GM12878 (cell line): ENCODE results near the gene FNDC3B. TPM values are rescaled to one million over a fixed set of nuclear protein-coding genes. Genes with fewer than 3 reads are reported as not detected.

ENCODE experiments used
- ATAC-seq: fragments of 200-7000 bp; cut with Tn5 transposase; 3 replicates; pipeline ENCODE4 v1.9.1; 2020; ENCODE audit warnings: mild to moderate bottlenecking, moderate library complexity
- BruUV-seq: library from RNA; stranded (reverse); fragments of 400-500 nt; replicated peaks from 2 replicates; lab custom pipeline; 2021; lab: Mats Ljungman, UMichigan
- CTCF ChIA-PET: fragments of 300-600 bp; sonication (Branson Sonifier 250); formaldehyde crosslinking; extraction: SDS; loops from one replicate; lab custom pipeline; 2021; ENCODE audit warnings: inconsistent platforms; lab: Yijun Ruan, JAX
- POLR2A ChIA-PET: fragments of 350-600 bp; formaldehyde crosslinking; extraction: SDS; loops from one replicate; lab custom pipeline; 2021; ENCODE audit warnings: inconsistent platforms; lab: Charles Lee
- RAD21 ChIA-PET: fragments of 300-600 bp; sonication (Branson Sonifier 250); formaldehyde crosslinking; loops from one replicate; lab custom pipeline; 2023; ENCODE audit warnings: antibody characterized with exemption; ENCODE audit not compliant: unreplicated experiment; lab: Charles Lee
- SMC1A ChIA-PET: fragments of 300-600 bp; sonication (Branson Sonifier 250); formaldehyde crosslinking; loops from one replicate; lab custom pipeline; 2023; ENCODE audit not compliant: unreplicated experiment, uncharacterized antibody; lab: Charles Lee
- DNase-seq: peaks from one replicate; pipeline ENCODE4 v3.0.0-alpha.2; 2011; ENCODE audit warnings: low read depth, low spot score
- FAIRE-seq: peaks from 3 replicates; lab custom pipeline; 2011; peaks lifted over from hg19 to GRCh38; lab: Jason Lieb, UNC
- H2AFZ ChIP-seq: 2 replicates; pipeline ENCODE4 v1.6.0; 2011; ENCODE audit warnings: low read depth, low read length, control low read depth; ENCODE audit not compliant: control insufficient read depth
- H3K27ac ChIP-seq: 2 replicates; pipeline ENCODE4 v1.5.1; 2011; ENCODE audit warnings: control low read depth; ENCODE audit not compliant: control insufficient read depth, insufficient read depth
- H3K27me3 ChIP-seq, 2 experiments: replicated peaks in 1 of 2; 2 replicates each; pipeline versions ENCODE4 v1.6.0 to v1.6.1; 2011; ENCODE audit warnings: low read length in 1 of 2; ENCODE audit not compliant: control insufficient read depth in 2 of 2, insufficient read depth in 2 of 2
- H3K36me3 ChIP-seq, 2 experiments: 2 replicates each; pipeline ENCODE4 v1.5.1; 2011; ENCODE audit warnings: low read length in 1 of 2; ENCODE audit not compliant: control insufficient read depth in 2 of 2, insufficient read depth in 2 of 2
- H3K4me1 ChIP-seq: 2 replicates; pipeline ENCODE4 v1.6.1; 2011; ENCODE audit warnings: mild to moderate bottlenecking, low read length, moderate library complexity, mixed read lengths; ENCODE audit not compliant: control insufficient read depth, insufficient read depth
- H3K4me2 ChIP-seq: 2 replicates; pipeline ENCODE4 v1.6.0; 2011; ENCODE audit warnings: control low read depth; ENCODE audit not compliant: control insufficient read depth, insufficient read depth
- H3K4me3 ChIP-seq: fragments of 200-600 bp; sonication (generic); 2 replicates; pipeline ENCODE4 v1.5.1; 2016
- H3K79me2 ChIP-seq: 2 replicates; pipeline ENCODE4 v1.6.0; 2011; ENCODE audit warnings: low read length; ENCODE audit not compliant: control insufficient read depth, insufficient read depth
- H3K9ac ChIP-seq: 2 replicates; pipeline ENCODE4 v1.8.0; 2011; ENCODE audit warnings: low read length, control low read depth, mixed read lengths; ENCODE audit not compliant: control insufficient read depth, insufficient read depth
- H3K9me3 ChIP-seq: replicated peaks from 3 replicates; pipeline ENCODE4 v1.5.1; 2011; ENCODE audit warnings: mild to moderate bottlenecking, low read length; ENCODE audit not compliant: control insufficient read depth, insufficient read depth
- H4K20me1 ChIP-seq: 2 replicates; pipeline ENCODE4 v1.6.0; 2011; ENCODE audit not compliant: control insufficient read depth, insufficient read depth
- CHD2 ChIP-seq: IDR thresholded peaks from 2 replicates; pipeline ENCODE4 v1.6.1; 2011; ENCODE audit warnings: low read depth, low read length, improper control_type of control experiment, borderline replicate concordance
- EGR1 ChIP-seq, 2 experiments: IDR thresholded peaks; 1 replicate in 1 of 2; 2 replicates in 1 of 2; pipeline ENCODE4 v1.6.1; 2011 to 2012; ENCODE audit warnings: low read depth in 2 of 2, low read length in 2 of 2, borderline replicate concordance in 1 of 2, mild to moderate bottlenecking in 1 of 2, moderate library complexity in 1 of 2
- FOXK2 ChIP-seq: fragments of 450-650 bp; IDR thresholded peaks from 2 replicates; pipeline ENCODE4 v1.6.1; 2017; ENCODE audit warnings: mild to moderate bottlenecking, moderate library complexity
- GATAD2B ChIP-seq: fragments of 450-650 bp; conservative IDR thresholded peaks from 2 replicates; pipeline ENCODE4 v1.6.1; 2017; ENCODE audit warnings: low read depth, mild to moderate bottlenecking, moderate library complexity
- HDAC6 ChIP-seq: fragments of 200-600 bp; sonication (generic); IDR thresholded peaks from one replicate; pipeline ENCODE4 v1.8.0; 2017; ENCODE audit warnings: antibody characterized with exemption; ENCODE audit not compliant: unreplicated experiment
- KAT2A ChIP-seq: conservative IDR thresholded peaks from 2 replicates; pipeline ENCODE4 v1.6.1; 2011; ENCODE audit warnings: low read depth, low read length; ENCODE audit not compliant: control insufficient read depth
- KLF5 ChIP-seq: fragments of 450-650 bp; IDR thresholded peaks from 2 replicates; pipeline ENCODE4 v1.6.1; 2014; ENCODE audit warnings: mild to moderate bottlenecking; ENCODE audit not compliant: partially characterized antibody
- MEF2B ChIP-seq: fragments of 450-650 bp; IDR thresholded peaks from 2 replicates; pipeline ENCODE4 v1.6.1; 2018; ENCODE audit warnings: mild to moderate bottlenecking, moderate library complexity; ENCODE audit not compliant: partially characterized antibody, poor library complexity, severe bottlenecking
- MYB ChIP-seq: fragments of 150-350 bp; IDR thresholded peaks from 2 replicates; pipeline ENCODE4 v1.6.1; 2014; ENCODE audit warnings: mild to moderate bottlenecking, low read depth, low read length, borderline replicate concordance
- MYC ChIP-seq: IDR thresholded peaks from 2 replicates; pipeline ENCODE4 v1.6.1; 2011; ENCODE audit warnings: mild to moderate bottlenecking, low read length, moderate library complexity, inconsistent platforms; ENCODE audit not compliant: insufficient read depth, insufficient replicate concordance, insufficient read length, severe bottlenecking
- NFXL1 ChIP-seq: fragments of 450-650 bp; IDR thresholded peaks from 2 replicates; pipeline ENCODE4 v1.6.1; 2017; ENCODE audit warnings: antibody characterized with exemption, mild to moderate bottlenecking, borderline replicate concordance
- NFYB ChIP-seq: IDR thresholded peaks from 2 replicates; pipeline ENCODE4 v1.6.1; 2011; ENCODE audit warnings: low read depth, mild to moderate bottlenecking, low read length, improper control_type of control experiment, moderate library complexity; ENCODE audit not compliant: insufficient read depth
- SMAD5 ChIP-seq: IDR thresholded peaks from 2 replicates; pipeline ENCODE4 v1.6.1; 2016; ENCODE audit warnings: antibody characterized with exemption, low read depth
- SRF ChIP-seq, 2 experiments: IDR thresholded peaks; 2 replicates each; pipeline ENCODE4 v1.6.1; 2011; ENCODE audit warnings: low read depth in 2 of 2, low read length in 2 of 2, mild to moderate bottlenecking in 1 of 2, moderate library complexity in 1 of 2
- STAT1 ChIP-seq: fragments of 450-650 bp; conservative IDR thresholded peaks from 2 replicates; pipeline ENCODE4 v1.6.1; 2014; ENCODE audit warnings: antibody characterized with exemption, mild to moderate bottlenecking
- ZBED1 ChIP-seq: IDR thresholded peaks from 2 replicates; pipeline ENCODE4 v1.6.1; 2016; ENCODE audit warnings: borderline replicate concordance
- ZNF207 ChIP-seq: fragments of 450-650 bp; IDR thresholded peaks from 2 replicates; pipeline ENCODE4 v1.6.1; 2014; ENCODE audit warnings: antibody characterized with exemption, mild to moderate bottlenecking, borderline replicate concordance
- WGBS: methylation state at CpG from one replicate; pipeline ENCODE4 v1.1.6; 2016; ENCODE audit warnings: low lambda C conversion rate; ENCODE audit not compliant: insufficient replicate concordance, insufficient coverage; ENCODE audit errors: missing lambda C conversion rate; 5-methylcytosine and 5-hydroxymethylcytosine counted together
- in situ Hi-C: fragments of 300-500 bp; cut with MboI; formaldehyde crosslinking; loops from 9 replicates; pipeline ENCODE4 v1.14.3; 2018; ENCODE audit warnings: mixed read lengths
- intact Hi-C: fragments of 100-400 bp; cut with micrococcal nuclease; formaldehyde crosslinking; loops from one replicate; pipeline ENCODE4 v1.14.2; 2022; ENCODE audit not compliant: unreplicated experiment
- polyA plus RNA-seq, 11 experiments: library from polyadenylated mRNA; depleted of rRNA in 4 of 11; unstranded in 6 of 11; stranded (reverse) in 5 of 11; fragments of >200 nt; fragmentation: Nextera tagmentation in 4 of 11; fragmentation: Illumina TruSeq in 1 of 11; extraction: Ambion mirVana in 4 of 11; extraction: Trizol in 1 of 11; gene quantifications; 1 replicate in 1 of 11; 2 replicates in 10 of 11; pipeline versions ENCODE4 v1.2.1 to v1.2.3, GENCODE V29; 2011 to 2016; ENCODE audit warnings: inconsistent platforms in 2 of 11, missing spikeins in 2 of 11, low read depth in 1 of 11
- total RNA-seq, 4 experiments: library from RNA; depleted of rRNA in 3 of 4; stranded (reverse); fragments of >200 nt in 3 of 4; fragmentation: Illumina TruSeq in 1 of 4; extraction: Trizol in 1 of 4; gene quantifications; 2 replicates each; pipeline versions ENCODE4 v1.2.1 to v1.2.3, GENCODE V29; 2013 to 2021
- TF ChIP-seq, protein P1 (sequence below): fragments of 450-650 bp; IDR thresholded peaks from 2 replicates; pipeline ENCODE4 v1.6.1; 2018; ENCODE audit warnings: borderline replicate concordance, mild to moderate bottlenecking; ENCODE audit not compliant: partially characterized antibody

The FNDC3B gene
- total and polyA plus RNA-seq, 10 of the 15 experiments (the other 5 are each of a cell fraction or from before 2014, with no cell fraction given): 7.9 to 35.0 (median 18.5) TPM

GRCh38 chr3:172031996-172032395 lies 7.4 kb upstream of the FNDC3B start:
- H3K4me1 ChIP-seq: peaks cover 15% of the 10 kb centered on the region
- TF ChIP-seq STAT1 (no peak), KAT2A (no peak), MYC (no peak), SRF (IDR thresholded peaks at IDR 0.05; ENCODE audit: low read depth in 2 of 2, low read length in 2 of 2) (no peak), KLF5 (no peak), CHD2 (no peak), HDAC6 (no peak), ZNF207 (no peak), FOXK2 (no peak), EGR1 (IDR thresholded peaks at IDR 0.05; ENCODE audit: borderline replicate concordance in 1 of 2, low read depth in 2 of 2, low read length in 2 of 2) (no peak), NFYB (no peak), NFXL1 (no peak), GATAD2B (no peak), MEF2B (no peak), SMAD5 (no peak), ZBED1 (no peak), MYB (no peak)
- TF ChIP-seq, protein P1, sequence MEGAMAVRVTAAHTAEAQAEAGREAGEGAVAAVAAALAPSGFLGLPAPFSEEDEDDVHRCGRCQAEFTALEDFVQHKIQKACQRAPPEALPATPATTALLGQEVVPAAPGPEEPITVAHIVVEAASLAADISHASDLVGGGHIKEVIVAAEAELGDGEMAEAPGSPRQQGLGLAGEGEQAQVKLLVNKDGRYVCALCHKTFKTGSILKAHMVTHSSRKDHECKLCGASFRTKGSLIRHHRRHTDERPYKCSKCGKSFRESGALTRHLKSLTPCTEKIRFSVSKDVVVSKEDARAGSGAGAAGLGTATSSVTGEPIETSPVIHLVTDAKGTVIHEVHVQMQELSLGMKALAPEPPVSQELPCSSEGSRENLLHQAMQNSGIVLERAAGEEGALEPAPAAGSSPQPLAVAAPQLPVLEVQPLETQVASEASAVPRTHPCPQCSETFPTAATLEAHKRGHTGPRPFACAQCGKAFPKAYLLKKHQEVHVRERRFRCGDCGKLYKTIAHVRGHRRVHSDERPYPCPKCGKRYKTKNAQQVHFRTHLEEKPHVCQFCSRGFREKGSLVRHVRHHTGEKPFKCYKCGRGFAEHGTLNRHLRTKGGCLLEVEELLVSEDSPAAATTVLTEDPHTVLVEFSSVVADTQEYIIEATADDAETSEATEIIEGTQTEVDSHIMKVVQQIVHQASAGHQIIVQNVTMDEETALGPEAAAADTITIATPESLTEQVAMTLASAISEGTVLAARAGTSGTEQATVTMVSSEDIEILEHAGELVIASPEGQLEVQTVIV: no peak
- H3K4me3 ChIP-seq: no peak overlapping the region
- FAIRE-seq (no peak), ATAC-seq (no peak), DNase-seq (no peak)
- H3K79me2 ChIP-seq: no peaks in the 10 kb centered on the region
- POLR2A ChIA-PET: no interaction called here
- H3K27ac ChIP-seq: no peak overlapping the region
- intact Hi-C loops: loop anchor here (10.0 kb wide), 1 partner anchor 187 kb away; the partner anchor contains the start of gene TMEM212
- H3K36me3 ChIP-seq: no peaks in the 10 kb centered on the region
- no peak overlapping the region for H3K4me2 ChIP-seq
- no peaks in the 10 kb centered on the region; the same call in 2 of the 3 replicates for H3K9me3 ChIP-seq
- CTCF ChIA-PET: no interaction called here
- H2AFZ ChIP-seq: no peak overlapping the region
- 57% methylated on average over 3 of the region's 3 CpGs for WGBS
- in situ Hi-C loops: no loop called here
- no peak overlapping the region for H3K9ac ChIP-seq
- no peaks in the 10 kb centered on the region for H3K27me3 ChIP-seq
- no peaks in the 10 kb centered on the region for H4K20me1 ChIP-seq
- RAD21 ChIA-PET: no interaction called here
- SMC1A ChIA-PET: no interaction called here
- no TSS peak for BruUV-seq
